GM12878 (cell line): ENCODE results near the gene CNNM2. TPM values are rescaled to one million over a fixed set of nuclear protein-coding genes. Genes with fewer than 3 reads are reported as not detected.

Source experiments
- ATAC-seq: fragments of 200-7000 bp; cut with Tn5 transposase; 3 replicates; pipeline ENCODE4 v1.9.1; 2020; ENCODE audit warnings: mild to moderate bottlenecking, moderate library complexity
- BruUV-seq: library from RNA; stranded (reverse); fragments of 400-500 nt; replicated peaks from 2 replicates; lab custom pipeline; 2021; lab: Mats Ljungman, UMichigan
- CTCF ChIA-PET: fragments of 300-600 bp; sonication (Branson Sonifier 250); formaldehyde crosslinking; extraction: SDS; loops from one replicate; lab custom pipeline; 2021; ENCODE audit warnings: inconsistent platforms; lab: Yijun Ruan, JAX
- POLR2A ChIA-PET: fragments of 350-600 bp; formaldehyde crosslinking; extraction: SDS; loops from one replicate; lab custom pipeline; 2021; ENCODE audit warnings: inconsistent platforms; lab: Charles Lee
- RAD21 ChIA-PET: fragments of 300-600 bp; sonication (Branson Sonifier 250); formaldehyde crosslinking; loops from one replicate; lab custom pipeline; 2023; ENCODE audit warnings: antibody characterized with exemption; ENCODE audit not compliant: unreplicated experiment; lab: Charles Lee
- SMC1A ChIA-PET: fragments of 300-600 bp; sonication (Branson Sonifier 250); formaldehyde crosslinking; loops from one replicate; lab custom pipeline; 2023; ENCODE audit not compliant: unreplicated experiment, uncharacterized antibody; lab: Charles Lee
- DNase-seq: peaks from one replicate; pipeline ENCODE4 v3.0.0-alpha.2; 2011; ENCODE audit warnings: low read depth, low spot score
- FAIRE-seq: peaks from 3 replicates; lab custom pipeline; 2011; peaks lifted over from hg19 to GRCh38; lab: Jason Lieb, UNC
- H2AFZ ChIP-seq: 2 replicates; pipeline ENCODE4 v1.6.0; 2011; ENCODE audit warnings: low read depth, low read length, control low read depth; ENCODE audit not compliant: control insufficient read depth
- H3K27ac ChIP-seq: 2 replicates; pipeline ENCODE4 v1.5.1; 2011; ENCODE audit warnings: control low read depth; ENCODE audit not compliant: control insufficient read depth, insufficient read depth
- H3K27me3 ChIP-seq, 2 experiments: replicated peaks in 1 of 2; 2 replicates each; pipeline versions ENCODE4 v1.6.0 to v1.6.1; 2011; ENCODE audit warnings: low read length in 1 of 2; ENCODE audit not compliant: control insufficient read depth in 2 of 2, insufficient read depth in 2 of 2
- H3K36me3 ChIP-seq, 2 experiments: 2 replicates each; pipeline ENCODE4 v1.5.1; 2011; ENCODE audit warnings: low read length in 1 of 2; ENCODE audit not compliant: control insufficient read depth in 2 of 2, insufficient read depth in 2 of 2
- H3K4me1 ChIP-seq: 2 replicates; pipeline ENCODE4 v1.6.1; 2011; ENCODE audit warnings: mild to moderate bottlenecking, low read length, moderate library complexity, mixed read lengths; ENCODE audit not compliant: control insufficient read depth, insufficient read depth
- H3K4me2 ChIP-seq: 2 replicates; pipeline ENCODE4 v1.6.0; 2011; ENCODE audit warnings: control low read depth; ENCODE audit not compliant: control insufficient read depth, insufficient read depth
- H3K4me3 ChIP-seq: fragments of 200-600 bp; sonication (generic); 2 replicates; pipeline ENCODE4 v1.5.1; 2016
- H3K79me2 ChIP-seq: 2 replicates; pipeline ENCODE4 v1.6.0; 2011; ENCODE audit warnings: low read length; ENCODE audit not compliant: control insufficient read depth, insufficient read depth
- H3K9ac ChIP-seq: 2 replicates; pipeline ENCODE4 v1.8.0; 2011; ENCODE audit warnings: low read length, control low read depth, mixed read lengths; ENCODE audit not compliant: control insufficient read depth, insufficient read depth
- H3K9me3 ChIP-seq: replicated peaks from 3 replicates; pipeline ENCODE4 v1.5.1; 2011; ENCODE audit warnings: mild to moderate bottlenecking, low read length; ENCODE audit not compliant: control insufficient read depth, insufficient read depth
- H4K20me1 ChIP-seq: 2 replicates; pipeline ENCODE4 v1.6.0; 2011; ENCODE audit not compliant: control insufficient read depth, insufficient read depth
- CREB1 ChIP-seq: IDR thresholded peaks from 2 replicates; pipeline ENCODE4 v1.6.1; 2012; ENCODE audit warnings: low read depth, mild to moderate bottlenecking, inconsistent platforms
- CUX1 ChIP-seq: IDR thresholded peaks from 2 replicates; pipeline ENCODE4 v1.6.1; 2012; ENCODE audit warnings: improper control_type of control experiment, low read depth, low read length; ENCODE audit not compliant: insufficient replicate concordance
- EED ChIP-seq: sonication (generic); IDR thresholded peaks from 2 replicates; pipeline ENCODE4 v1.6.1; 2016; ENCODE audit warnings: antibody characterized with exemption, low read depth
- HSF1 ChIP-seq: fragments of 150-350 bp; IDR thresholded peaks from 2 replicates; pipeline ENCODE4 v1.6.1; 2014; ENCODE audit warnings: mild to moderate bottlenecking, low read depth, low read length
- MTA2 ChIP-seq: fragments of 450-650 bp; IDR thresholded peaks from 2 replicates; pipeline ENCODE4 v1.6.1; 2016; ENCODE audit warnings: low read depth, mild to moderate bottlenecking, moderate library complexity
- SPI1 ChIP-seq: IDR thresholded peaks from 2 replicates; pipeline ENCODE4 v1.6.1; 2011; ENCODE audit warnings: low read depth, mild to moderate bottlenecking, low read length, moderate library complexity, borderline replicate concordance; ENCODE audit not compliant: insufficient read depth
- TCF12 ChIP-seq: IDR thresholded peaks from 2 replicates; pipeline ENCODE4 v1.6.1; 2011; ENCODE audit warnings: low read depth, mild to moderate bottlenecking, low read length
- WGBS: methylation state at CpG from one replicate; pipeline ENCODE4 v1.1.6; 2016; ENCODE audit warnings: low lambda C conversion rate; ENCODE audit not compliant: insufficient replicate concordance, insufficient coverage; ENCODE audit errors: missing lambda C conversion rate; 5-methylcytosine and 5-hydroxymethylcytosine counted together
- in situ Hi-C: fragments of 300-500 bp; cut with MboI; formaldehyde crosslinking; loops from 9 replicates; pipeline ENCODE4 v1.14.3; 2018; ENCODE audit warnings: mixed read lengths
- intact Hi-C: fragments of 100-400 bp; cut with micrococcal nuclease; formaldehyde crosslinking; loops from one replicate; pipeline ENCODE4 v1.14.2; 2022; ENCODE audit not compliant: unreplicated experiment
- polyA plus RNA-seq, 11 experiments: library from polyadenylated mRNA; depleted of rRNA in 4 of 11; unstranded in 6 of 11; stranded (reverse) in 5 of 11; fragments of >200 nt; fragmentation: Nextera tagmentation in 4 of 11; fragmentation: Illumina TruSeq in 1 of 11; extraction: Ambion mirVana in 4 of 11; extraction: Trizol in 1 of 11; gene quantifications; 1 replicate in 1 of 11; 2 replicates in 10 of 11; pipeline versions ENCODE4 v1.2.1 to v1.2.3, GENCODE V29; 2011 to 2016; ENCODE audit warnings: inconsistent platforms in 2 of 11, missing spikeins in 2 of 11, low read depth in 1 of 11
- total RNA-seq, 4 experiments: library from RNA; depleted of rRNA in 3 of 4; stranded (reverse); fragments of >200 nt in 3 of 4; fragmentation: Illumina TruSeq in 1 of 4; extraction: Trizol in 1 of 4; gene quantifications; 2 replicates each; pipeline versions ENCODE4 v1.2.1 to v1.2.3, GENCODE V29; 2013 to 2021
- TF ChIP-seq, protein P1 (sequence below): fragments of 450-650 bp; IDR thresholded peaks from 2 replicates; pipeline ENCODE4 v1.6.1; 2017; ENCODE audit warnings: mild to moderate bottlenecking, moderate library complexity
- TF ChIP-seq, protein P2 (sequence below): fragments of 450-650 bp; IDR thresholded peaks from 2 replicates; pipeline ENCODE4 v1.6.1; 2017; ENCODE audit warnings: mild to moderate bottlenecking, low read depth, inconsistent platforms; ENCODE audit not compliant: poor library complexity, severe bottlenecking

CNNM2 gene
- total and polyA plus RNA-seq, 10 of the 15 experiments (the other 5 are each of a cell fraction or from before 2014, with no cell fraction given), result 0.18 to 7.3 (median 2.5) TPM

DNA sequence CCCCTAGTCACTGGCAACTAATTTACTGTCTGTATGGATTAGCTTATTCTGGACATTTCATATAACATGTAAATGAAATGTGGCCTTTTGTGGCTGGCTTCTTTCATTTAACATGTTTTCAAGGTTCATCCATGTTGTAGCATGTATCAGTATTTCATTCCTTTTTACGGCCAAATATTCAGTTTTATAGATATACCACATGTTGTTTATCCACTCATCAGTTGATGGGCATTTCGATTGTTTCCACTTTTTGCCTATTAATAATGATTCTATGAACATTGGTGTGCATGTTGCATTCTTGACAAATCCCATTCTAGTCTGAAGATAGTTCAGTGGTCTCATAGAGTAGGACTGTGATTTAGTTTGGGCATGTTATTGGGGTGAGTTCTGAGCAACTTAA lies 12.6 kb downstream of the CNNM2 start:
- no peak overlapping the region for H3K4me2 ChIP-seq
- 91% methylated on average over 2 of the region's 2 CpGs for WGBS
- FAIRE-seq (no peak), ATAC-seq (no peak), DNase-seq (no peak)
- no peak overlapping the region for H2AFZ ChIP-seq
- H3K9ac ChIP-seq, result no peak overlapping the region
- H3K9me3 ChIP-seq, result no peaks in the 10 kb centered on the region; the same call in 2 of the 3 replicates
- intact Hi-C loops, result no loop called here
- SMC1A ChIA-PET, result interaction anchor here (2.0 kb wide), 1 partner anchor 314 kb away, joined by 5 read pairs; no protein-coding TSS in a partner anchor
- no peaks in the 10 kb centered on the region for H3K27me3 ChIP-seq
- no peak overlapping the region for H3K4me3 ChIP-seq
- no TSS peak for BruUV-seq
- CTCF ChIA-PET, result no interaction called here
- POLR2A ChIA-PET, result interaction anchor here (0.7 kb wide), 1 partner anchor 66 kb away, joined by 3 read pairs; no protein-coding TSS in a partner anchor
- no peak overlapping the region for H3K27ac ChIP-seq
- H4K20me1 ChIP-seq, result no peaks in the 10 kb centered on the region
- RAD21 ChIA-PET, result no interaction called here
- no peaks in the 10 kb centered on the region for H3K79me2 ChIP-seq
- no peaks in the 10 kb centered on the region for H3K4me1 ChIP-seq
- H3K36me3 ChIP-seq, result no peaks in the 10 kb centered on the region
- in situ Hi-C loops, result no loop called here
- no peak for TF ChIP-seq SPI1
- TF ChIP-seq CREB1, result no peak
- TF ChIP-seq CUX1, result no peak
- no peak for TF ChIP-seq TCF12
- no peak for TF ChIP-seq MTA2
- no peak for TF ChIP-seq HSF1
- TF ChIP-seq EED, result no peak
- TF ChIP-seq, protein P1, sequence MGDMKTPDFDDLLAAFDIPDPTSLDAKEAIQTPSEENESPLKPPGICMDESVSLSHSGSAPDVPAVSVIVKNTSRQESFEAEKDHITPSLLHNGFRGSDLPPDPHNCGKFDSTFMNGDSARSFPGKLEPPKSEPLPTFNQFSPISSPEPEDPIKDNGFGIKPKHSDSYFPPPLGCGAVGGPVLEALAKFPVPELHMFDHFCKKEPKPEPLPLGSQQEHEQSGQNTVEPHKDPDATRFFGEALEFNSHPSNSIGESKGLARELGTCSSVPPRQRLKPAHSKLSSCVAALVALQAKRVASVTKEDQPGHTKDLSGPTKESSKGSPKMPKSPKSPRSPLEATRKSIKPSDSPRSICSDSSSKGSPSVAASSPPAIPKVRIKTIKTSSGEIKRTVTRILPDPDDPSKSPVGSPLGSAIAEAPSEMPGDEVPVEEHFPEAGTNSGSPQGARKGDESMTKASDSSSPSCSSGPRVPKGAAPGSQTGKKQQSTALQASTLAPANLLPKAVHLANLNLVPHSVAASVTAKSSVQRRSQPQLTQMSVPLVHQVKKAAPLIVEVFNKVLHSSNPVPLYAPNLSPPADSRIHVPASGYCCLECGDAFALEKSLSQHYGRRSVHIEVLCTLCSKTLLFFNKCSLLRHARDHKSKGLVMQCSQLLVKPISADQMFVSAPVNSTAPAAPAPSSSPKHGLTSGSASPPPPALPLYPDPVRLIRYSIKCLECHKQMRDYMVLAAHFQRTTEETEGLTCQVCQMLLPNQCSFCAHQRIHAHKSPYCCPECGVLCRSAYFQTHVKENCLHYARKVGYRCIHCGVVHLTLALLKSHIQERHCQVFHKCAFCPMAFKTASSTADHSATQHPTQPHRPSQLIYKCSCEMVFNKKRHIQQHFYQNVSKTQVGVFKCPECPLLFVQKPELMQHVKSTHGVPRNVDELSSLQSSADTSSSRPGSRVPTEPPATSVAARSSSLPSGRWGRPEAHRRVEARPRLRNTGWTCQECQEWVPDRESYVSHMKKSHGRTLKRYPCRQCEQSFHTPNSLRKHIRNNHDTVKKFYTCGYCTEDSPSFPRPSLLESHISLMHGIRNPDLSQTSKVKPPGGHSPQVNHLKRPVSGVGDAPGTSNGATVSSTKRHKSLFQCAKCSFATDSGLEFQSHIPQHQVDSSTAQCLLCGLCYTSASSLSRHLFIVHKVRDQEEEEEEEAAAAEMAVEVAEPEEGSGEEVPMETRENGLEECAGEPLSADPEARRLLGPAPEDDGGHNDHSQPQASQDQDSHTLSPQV, result no peak
- TF ChIP-seq, protein P2, sequence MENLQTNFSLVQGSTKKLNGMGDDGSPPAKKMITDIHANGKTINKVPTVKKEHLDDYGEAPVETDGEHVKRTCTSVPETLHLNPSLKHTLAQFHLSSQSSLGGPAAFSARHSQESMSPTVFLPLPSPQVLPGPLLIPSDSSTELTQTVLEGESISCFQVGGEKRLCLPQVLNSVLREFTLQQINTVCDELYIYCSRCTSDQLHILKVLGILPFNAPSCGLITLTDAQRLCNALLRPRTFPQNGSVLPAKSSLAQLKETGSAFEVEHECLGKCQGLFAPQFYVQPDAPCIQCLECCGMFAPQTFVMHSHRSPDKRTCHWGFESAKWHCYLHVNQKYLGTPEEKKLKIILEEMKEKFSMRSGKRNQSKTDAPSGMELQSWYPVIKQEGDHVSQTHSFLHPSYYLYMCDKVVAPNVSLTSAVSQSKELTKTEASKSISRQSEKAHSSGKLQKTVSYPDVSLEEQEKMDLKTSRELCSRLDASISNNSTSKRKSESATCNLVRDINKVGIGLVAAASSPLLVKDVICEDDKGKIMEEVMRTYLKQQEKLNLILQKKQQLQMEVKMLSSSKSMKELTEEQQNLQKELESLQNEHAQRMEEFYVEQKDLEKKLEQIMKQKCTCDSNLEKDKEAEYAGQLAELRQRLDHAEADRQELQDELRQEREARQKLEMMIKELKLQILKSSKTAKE, result no peak
